ENCODE data around the gene COL15A1.

GRCh38 chr9:99092643-99093491 is 149.2 kb downstream of the COL15A1 start:
- TF ChIP-seq, protein P1, sequence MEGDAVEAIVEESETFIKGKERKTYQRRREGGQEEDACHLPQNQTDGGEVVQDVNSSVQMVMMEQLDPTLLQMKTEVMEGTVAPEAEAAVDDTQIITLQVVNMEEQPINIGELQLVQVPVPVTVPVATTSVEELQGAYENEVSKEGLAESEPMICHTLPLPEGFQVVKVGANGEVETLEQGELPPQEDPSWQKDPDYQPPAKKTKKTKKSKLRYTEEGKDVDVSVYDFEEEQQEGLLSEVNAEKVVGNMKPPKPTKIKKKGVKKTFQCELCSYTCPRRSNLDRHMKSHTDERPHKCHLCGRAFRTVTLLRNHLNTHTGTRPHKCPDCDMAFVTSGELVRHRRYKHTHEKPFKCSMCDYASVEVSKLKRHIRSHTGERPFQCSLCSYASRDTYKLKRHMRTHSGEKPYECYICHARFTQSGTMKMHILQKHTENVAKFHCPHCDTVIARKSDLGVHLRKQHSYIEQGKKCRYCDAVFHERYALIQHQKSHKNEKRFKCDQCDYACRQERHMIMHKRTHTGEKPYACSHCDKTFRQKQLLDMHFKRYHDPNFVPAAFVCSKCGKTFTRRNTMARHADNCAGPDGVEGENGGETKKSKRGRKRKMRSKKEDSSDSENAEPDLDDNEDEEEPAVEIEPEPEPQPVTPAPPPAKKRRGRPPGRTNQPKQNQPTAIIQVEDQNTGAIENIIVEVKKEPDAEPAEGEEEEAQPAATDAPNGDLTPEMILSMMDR (IDR thresholded peaks at IDR 0.05), result no peak
- no peak for TF ChIP-seq POLR2A (IDR thresholded peaks at IDR 0.05)
